OCI-M2 (cell line): Measurements from ENCODE around the gene CNTNAP2.
A peak's percentile ranks its signal among the peaks of the same experiment; 100 is the strongest.

Experiments
- DNase-seq: peaks from one replicate; lab custom pipeline; 2025; ENCODE audit not compliant: unreplicated experiment; lab: John Stamatoyannopoulos, UW

Gene CNTNAP2

GRCh38 chr7:148108381-148108780, 1991.8 kb downstream of the CNTNAP2 start:
- DNase-seq, result no peak

GRCh38 chr7:148110097-148110868, 1993.7 kb downstream of the CNTNAP2 start:
- DNase-seq, result no peak

GRCh38 chr7:148114804-148115203, 1998.2 kb downstream of the CNTNAP2 start:
- DNase-seq, result no peak

DNA sequence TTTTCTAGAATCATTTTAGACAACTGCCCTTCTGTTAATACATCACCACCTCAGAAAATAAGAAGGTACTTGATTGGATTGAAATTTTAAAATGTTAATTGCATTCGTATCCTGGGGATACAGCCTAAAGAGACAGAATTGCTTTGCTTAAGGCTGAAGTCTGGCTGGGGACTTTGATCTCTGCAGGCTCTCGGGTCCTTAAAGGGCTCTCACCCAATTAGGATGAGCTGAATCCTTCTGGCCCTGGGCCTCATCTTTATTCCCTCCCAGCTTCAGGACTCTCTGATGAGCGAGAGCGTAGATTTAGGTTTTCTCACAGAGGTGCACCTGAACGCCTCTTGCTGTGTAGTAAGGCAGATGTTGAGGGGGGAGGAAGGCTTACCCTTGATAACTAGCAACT, 1998.7 kb downstream of the CNTNAP2 start:
- DNase-seq, result no peak

GRCh38 chr7:148116195-148116594, 1999.6 kb downstream of the CNTNAP2 start:
- DNase-seq, result no peak

GRCh38 chr7:148116829-148117403, 2000.3 kb downstream of the CNTNAP2 start:
- no peak for DNase-seq

GRCh38 chr7:148118371-148118770, 2001.8 kb downstream of the CNTNAP2 start:
- DNase-seq, result no peak

- no peak for DNase-seq
Measured at GRCh38 chr7:148121401-148121800, 2004.8 kb downstream of the CNTNAP2 start.

- DNase-seq, result no peak
Measured at GRCh38 chr7:148121847-148122246, 2005.2 kb downstream of the CNTNAP2 start.

DNA sequence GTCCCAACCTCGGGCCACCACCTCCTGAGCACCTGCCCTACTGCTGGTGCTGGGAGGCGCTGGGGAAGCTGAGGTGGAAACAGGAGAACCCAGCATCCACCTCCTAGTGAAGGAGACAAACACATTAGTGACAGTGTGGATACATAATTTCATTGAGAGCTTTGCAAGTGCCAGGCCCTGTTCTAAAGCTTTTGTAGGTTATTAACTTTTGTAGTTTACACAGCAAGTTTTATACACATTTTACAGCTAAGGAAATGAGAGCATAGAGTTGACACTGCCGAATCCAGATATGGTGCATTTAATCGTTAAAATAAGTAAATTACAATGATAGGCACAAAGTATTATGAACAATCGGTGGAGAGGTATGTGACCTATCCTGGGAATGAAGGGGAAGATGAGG, 2007.9 kb downstream of the CNTNAP2 start:
- no peak for DNase-seq

- DNase-seq, result no peak
Measured at GRCh38 chr7:148127374-148127773, 2010.8 kb downstream of the CNTNAP2 start.

GRCh38 chr7:148129023-148129422, 2012.4 kb downstream of the CNTNAP2 start:
- no peak for DNase-seq

DNA sequence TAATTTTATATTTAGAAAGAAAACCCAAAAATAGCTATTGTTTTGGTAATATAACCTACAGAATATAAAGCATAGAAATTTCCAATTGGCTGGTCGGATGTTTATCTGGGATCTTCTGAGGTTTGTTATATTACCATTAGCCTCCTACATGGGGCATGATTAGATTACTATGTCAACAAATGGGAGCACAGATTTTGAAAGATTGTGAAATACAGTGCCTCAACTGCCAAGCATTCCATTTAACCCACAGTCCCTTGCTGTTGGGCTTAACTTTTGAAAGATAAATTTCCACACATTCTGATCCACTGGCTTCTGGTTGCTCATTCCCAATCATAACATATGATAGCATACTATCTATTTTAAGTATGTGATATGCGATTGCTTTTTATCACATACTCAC, 2018.5 kb downstream of the CNTNAP2 start:
- DNase-seq, result no peak

- no peak for DNase-seq
Measured at GRCh38 chr7:148135997-148136396, 2019.4 kb downstream of the CNTNAP2 start.

- DNase-seq, result peak; percentile 48
Measured at GRCh38 chr7:148142660-148143248, 2026.2 kb downstream of the CNTNAP2 start.

DNA sequence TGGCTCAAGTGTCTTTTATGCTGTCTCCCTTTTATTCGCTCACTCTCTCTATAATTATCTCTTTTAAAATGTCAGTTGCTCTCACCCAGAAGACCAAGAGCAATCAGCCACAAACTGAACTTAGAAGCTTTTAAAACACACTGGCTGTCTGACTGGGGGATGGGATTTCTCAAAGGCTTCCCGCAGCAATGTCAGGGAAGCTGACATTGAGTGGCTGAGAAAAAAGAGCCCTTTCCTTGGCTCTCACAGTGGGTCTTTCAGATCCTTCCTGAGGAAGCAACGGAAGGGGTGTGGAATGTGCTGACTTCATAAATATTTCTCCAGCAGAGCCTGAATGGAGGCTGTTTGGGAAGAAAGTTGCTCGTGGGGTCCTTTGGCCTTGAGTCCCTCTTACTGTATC, 2028.2 kb downstream of the CNTNAP2 start:
- no peak for DNase-seq

DNA sequence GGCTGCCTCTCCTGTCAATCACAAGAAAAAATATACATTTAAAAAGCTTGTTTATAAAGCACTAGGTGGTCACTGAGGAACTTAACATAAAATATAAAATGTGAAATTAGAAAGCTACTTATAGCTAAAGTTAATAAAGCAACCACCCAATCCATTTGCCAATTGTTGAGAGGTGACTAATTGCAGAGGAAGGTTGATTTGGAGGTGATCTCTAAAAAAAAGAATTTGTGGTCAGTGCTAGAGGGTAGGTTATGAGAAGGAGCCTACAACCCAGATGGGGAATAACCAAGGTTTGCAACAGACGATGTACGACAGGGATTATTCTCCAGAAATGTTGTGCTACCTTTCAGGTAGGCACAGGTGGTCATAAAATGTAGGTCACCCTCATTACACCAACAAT, 2029.7 kb downstream of the CNTNAP2 start:
- no peak for DNase-seq

DNA sequence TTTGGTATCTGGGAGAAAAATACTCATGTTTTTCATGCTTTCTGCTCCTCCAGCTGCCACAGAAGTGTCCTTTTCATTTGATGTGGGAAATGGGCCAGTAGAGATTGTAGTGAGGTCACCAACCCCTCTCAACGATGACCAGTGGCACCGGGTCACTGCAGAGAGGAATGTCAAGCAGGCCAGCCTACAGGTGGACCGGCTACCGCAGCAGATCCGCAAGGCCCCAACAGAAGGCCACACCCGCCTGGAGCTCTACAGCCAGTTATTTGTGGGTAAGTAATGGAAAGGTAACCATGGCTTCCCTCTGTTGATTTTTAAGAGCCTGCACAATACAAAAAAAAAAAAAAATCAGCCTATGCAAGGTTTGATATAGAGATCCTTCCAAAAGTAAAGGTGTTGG, 2030.8 kb downstream of the CNTNAP2 start:
- DNase-seq, result no peak

DNA sequence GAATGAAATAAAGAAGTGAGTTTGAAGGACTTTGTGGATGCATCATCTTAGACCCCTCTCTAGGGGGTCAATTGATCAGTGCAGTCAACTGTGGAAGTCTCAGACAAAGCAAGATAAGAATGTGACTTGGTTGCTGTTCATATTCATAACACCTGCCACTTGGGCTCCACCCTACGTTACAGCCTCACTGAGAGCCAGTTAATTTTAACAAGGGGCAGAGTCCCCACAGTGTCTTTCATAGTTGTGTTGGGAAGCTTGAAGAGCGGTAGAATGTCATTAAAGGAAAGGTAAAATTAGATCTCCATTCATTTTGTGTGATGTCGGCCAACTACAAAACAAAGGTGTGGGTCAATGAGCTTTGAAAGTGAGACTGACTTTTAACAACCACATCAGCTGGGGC, 2031.9 kb downstream of the CNTNAP2 start:
- DNase-seq, result no peak

DNA sequence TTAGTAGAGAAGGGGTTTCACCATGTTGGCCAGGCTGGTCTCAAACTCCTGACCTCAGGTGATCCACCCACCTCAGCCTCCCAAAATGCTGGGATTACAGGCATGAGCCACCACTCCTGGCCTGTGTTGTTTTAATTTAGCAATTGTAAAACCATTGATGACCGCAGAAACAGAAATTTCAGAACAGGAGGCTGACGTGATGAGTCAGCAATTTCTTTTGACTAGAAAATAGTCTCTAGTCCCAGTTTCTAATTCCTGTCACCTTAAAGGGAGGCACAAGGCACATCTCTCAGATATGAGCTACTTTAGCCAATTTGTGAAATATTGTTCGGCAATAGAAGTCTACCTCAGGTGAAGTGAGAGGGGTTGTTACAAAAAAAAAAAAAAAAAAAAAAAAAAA, 2033.1 kb downstream of the CNTNAP2 start:
- no peak for DNase-seq

GRCh38 chr7:148151778-148152177, 2035.2 kb downstream of the CNTNAP2 start:
- no peak for DNase-seq

DNA sequence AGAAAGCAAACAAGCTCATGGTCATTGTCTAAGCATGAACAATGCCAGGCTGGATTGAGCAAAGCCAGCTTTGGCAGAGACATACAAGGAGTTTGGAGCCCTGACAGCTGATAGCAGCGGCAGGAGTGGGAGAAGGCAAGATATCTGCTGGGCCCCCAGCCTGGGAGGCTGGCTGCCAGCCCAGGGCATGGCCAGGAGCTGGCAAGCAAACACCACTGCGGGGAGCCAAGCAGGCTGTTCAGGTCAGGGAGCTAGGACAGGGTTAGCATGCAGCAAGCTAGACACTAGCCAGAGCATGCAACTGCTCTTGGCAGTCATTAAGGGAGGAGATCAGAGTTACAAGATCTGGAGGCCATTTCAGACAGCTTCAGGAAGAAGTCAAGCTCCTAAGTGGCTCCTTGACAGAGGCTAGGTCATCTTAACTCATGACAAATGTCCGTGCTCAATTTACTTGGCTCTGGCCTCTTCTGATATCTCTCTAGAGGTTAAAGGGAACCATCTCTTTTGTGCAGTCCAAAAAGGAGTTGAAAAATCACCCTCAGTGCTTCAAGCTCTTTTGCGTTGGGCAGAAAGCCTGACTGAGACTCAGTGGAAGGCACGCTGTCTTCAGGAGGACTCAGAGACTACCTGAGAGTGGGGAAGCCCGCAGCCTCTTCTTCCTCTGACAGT, 2037.1 kb downstream of the CNTNAP2 start:
- DNase-seq, result no peak
